H1 (cell line): ENCODE measurements around the gene ME1. TPM values are rescaled to one million over a fixed set of nuclear protein-coding genes. Genes with fewer than 3 reads are reported as not detected.

ENCODE experiments used
- CTCF ChIA-PET: fragments of 300-600 bp; sonication (Branson Sonifier 250); formaldehyde crosslinking; loops from one replicate; lab custom pipeline; 2021; ENCODE audit not compliant: partially characterized antibody; lab: Charles Lee
- POLR2A ChIA-PET: fragments of 300-600 bp; sonication (Branson Sonifier 250); formaldehyde crosslinking; loops from one replicate; lab custom pipeline; 2021; ENCODE audit warnings: inconsistent platforms; ENCODE audit not compliant: partially characterized antibody; lab: Charles Lee
- DNase-seq, 2 experiments: peaks; one replicate each; pipeline versions ENCODE4 v3.0.0 to v3.0.0-alpha.2; 2010 to 2022; ENCODE audit warnings: low spot score in 2 of 2, low read depth in 1 of 2, mixed read lengths in 1 of 2
- FAIRE-seq: peaks from 2 replicates; lab custom pipeline; 2011; peaks lifted over from hg19 to GRCh38; lab: Jason Lieb, UNC
- H2AFZ ChIP-seq: 2 replicates; pipeline ENCODE4 v1.8.1; 2012; ENCODE audit warnings: low read length, inconsistent platforms
- H2AK5ac ChIP-seq: 2 replicates; pipeline ENCODE4 v1.6.1; 2013; ENCODE audit warnings: low read depth, low read length
- H2BK120ac ChIP-seq: replicated peaks from 2 replicates; pipeline ENCODE3; 2013; ENCODE audit warnings: low read depth, low read length, inconsistent platforms
- H2BK12ac ChIP-seq: 2 replicates; pipeline ENCODE4 v1.6.1; 2013; ENCODE audit warnings: low read depth, low read length
- H2BK15ac ChIP-seq: 2 replicates; pipeline ENCODE4 v1.6.1; 2013; ENCODE audit warnings: low read length
- H2BK20ac ChIP-seq: 2 replicates; pipeline ENCODE4 v1.6.1; 2013; ENCODE audit warnings: low read length
- H2BK5ac ChIP-seq: 2 replicates; pipeline ENCODE4 v1.6.1; 2013; ENCODE audit warnings: low read depth, low read length
- H3K14ac ChIP-seq: 2 replicates; pipeline ENCODE4 v1.6.1; 2013; ENCODE audit warnings: inconsistent platforms; ENCODE audit not compliant: insufficient read length
- H3K18ac ChIP-seq: 2 replicates; pipeline ENCODE4 v1.6.1; 2013; ENCODE audit warnings: low read length; ENCODE audit errors: extremely low read depth
- H3K23ac ChIP-seq: 2 replicates; pipeline ENCODE4 v1.6.1; 2013; ENCODE audit warnings: inconsistent platforms; ENCODE audit not compliant: insufficient read length
- H3K23me2 ChIP-seq: 2 replicates; pipeline ENCODE4 v1.6.1; 2013; ENCODE audit warnings: low read depth, low read length
- H3K27ac ChIP-seq: 2 replicates; pipeline ENCODE4 v1.6.1; 2011; ENCODE audit warnings: low read depth, low read length, inconsistent platforms
- H3K27me3 ChIP-seq, 4 experiments: replicated peaks in 1 of 4; 1 replicate in 1 of 4; 2 replicates in 3 of 4; pipeline versions ENCODE4 v1.6.1 to v1.8.1; 2011 to 2013; ENCODE audit warnings: low read length in 3 of 4, mild to moderate bottlenecking in 3 of 4, inconsistent platforms in 2 of 4, mixed read lengths in 2 of 4, moderate library complexity in 1 of 4; ENCODE audit not compliant: control insufficient read depth in 3 of 4, insufficient read depth in 3 of 4; ENCODE audit errors: extremely low read depth in 1 of 4
- H3K36me3 ChIP-seq, 4 experiments: 2 replicates each; pipeline versions ENCODE4 v1.6.1 to v1.8.1; 2011 to 2013; ENCODE audit warnings: mild to moderate bottlenecking in 4 of 4, low read length in 3 of 4, moderate library complexity in 2 of 4, control low read depth in 1 of 4, inconsistent platforms in 1 of 4; ENCODE audit not compliant: insufficient read depth in 4 of 4, control insufficient read depth in 2 of 4
- H3K4ac ChIP-seq: replicated peaks from 2 replicates; pipeline ENCODE3; 2013; ENCODE audit warnings: low read length, low read depth, mixed read lengths, inconsistent platforms; ENCODE audit not compliant: insufficient read length
- H3K4me1 ChIP-seq, 4 experiments: replicated peaks in 1 of 4; 1 replicate in 1 of 4; 2 replicates in 3 of 4; pipeline versions ENCODE4 v1.6.1 to v1.8.1; 2011 to 2013; ENCODE audit warnings: low read length in 3 of 4, inconsistent platforms in 2 of 4, mixed read lengths in 1 of 4; ENCODE audit not compliant: insufficient read depth in 4 of 4, control insufficient read depth in 3 of 4
- H3K4me2 ChIP-seq, 2 experiments: 2 replicates each; pipeline versions ENCODE4 v1.6.1 to v1.8.1; 2011 to 2013; ENCODE audit warnings: low read depth in 2 of 2, low read length in 2 of 2, control low read depth in 1 of 2, inconsistent platforms in 1 of 2, mild to moderate bottlenecking in 1 of 2; ENCODE audit not compliant: insufficient read depth in 1 of 2
- H3K4me3 ChIP-seq, 4 experiments: fragments of 200-600, 300-600 bp in 1 of 4; sonication (generic), shearing (Covaris generic), sonication (Bioruptor Twin) in 1 of 4; 2 replicates each; pipeline versions ENCODE4 v1.5.1 to v1.8.1; 2011 to 2016; ENCODE audit warnings: low read length in 4 of 4, low read depth in 3 of 4, control low read depth in 2 of 4, inconsistent platforms in 2 of 4, mild to moderate bottlenecking in 2 of 4, mixed read lengths in 1 of 4, moderate library complexity in 1 of 4; ENCODE audit not compliant: insufficient read depth in 2 of 4; ENCODE audit errors: extremely low read depth in 1 of 4
- H3K56ac ChIP-seq: replicated peaks from 2 replicates; pipeline ENCODE3; 2013; ENCODE audit warnings: low read depth, mild to moderate bottlenecking, mixed read lengths, low read length, inconsistent platforms; ENCODE audit not compliant: insufficient read length
- H3K79me1 ChIP-seq: 2 replicates; pipeline ENCODE4 v1.6.1; 2013; ENCODE audit warnings: low read depth, low read length, control low read depth
- H3K79me2 ChIP-seq, 2 experiments: 2 replicates each; pipeline versions ENCODE4 v1.6.1 to v1.8.1; 2012 to 2013; ENCODE audit warnings: low read length in 2 of 2, mild to moderate bottlenecking in 2 of 2, inconsistent platforms in 1 of 2; ENCODE audit not compliant: insufficient read depth in 2 of 2, control insufficient read depth in 1 of 2
- H3K9ac ChIP-seq, 4 experiments: replicated peaks in 1 of 4; 1 replicate in 1 of 4; 2 replicates in 3 of 4; pipeline versions ENCODE4 v1.6.1 to v1.8.1; 2011 to 2013; ENCODE audit warnings: low read depth in 3 of 4, low read length in 3 of 4, control low read depth in 2 of 4, mild to moderate bottlenecking in 2 of 4, moderate library complexity in 2 of 4, inconsistent platforms in 1 of 4; ENCODE audit errors: extremely low read depth in 1 of 4
- H3K9me3 ChIP-seq, 2 experiments: 2 replicates each; pipeline versions ENCODE4 v1.6.1 to v1.8.1; 2012 to 2013; ENCODE audit warnings: mild to moderate bottlenecking in 2 of 2, moderate library complexity in 2 of 2, control low read depth in 1 of 2, inconsistent platforms in 1 of 2, low read depth in 1 of 2, low read length in 1 of 2, mixed read lengths in 1 of 2; ENCODE audit not compliant: insufficient read depth in 2 of 2
- H4K20me1 ChIP-seq, 2 experiments: replicated peaks in 1 of 2; 2 replicates each; pipeline versions ENCODE3 to v1.8.1; 2011 to 2013; ENCODE audit warnings: inconsistent platforms in 2 of 2, low read length in 2 of 2, mild to moderate bottlenecking in 1 of 2; ENCODE audit not compliant: insufficient read depth in 2 of 2, control insufficient read depth in 1 of 2
- H4K5ac ChIP-seq: 2 replicates; pipeline ENCODE4 v1.6.1; 2013; ENCODE audit warnings: low read length, low read depth, mixed read lengths, inconsistent platforms; ENCODE audit not compliant: insufficient read length
- H4K8ac ChIP-seq: 2 replicates; pipeline ENCODE4 v1.8.0; 2013; ENCODE audit warnings: mild to moderate bottlenecking, moderate library complexity, low read length, inconsistent platforms; ENCODE audit not compliant: insufficient read depth; ENCODE audit errors: extremely low read depth
- H4K91ac ChIP-seq: replicated peaks from 2 replicates; pipeline ENCODE3; 2013; ENCODE audit warnings: low read length, mixed read lengths, inconsistent platforms; ENCODE audit not compliant: insufficient read length
- GTF2F1 ChIP-seq: IDR thresholded peaks from 2 replicates; pipeline ENCODE4 v1.6.1; 2012; ENCODE audit warnings: low read depth, low read length, improper control_type of control experiment, borderline replicate concordance
- POLR2A ChIP-seq, 2 experiments: IDR thresholded peaks; 1 replicate in 1 of 2; 2 replicates in 1 of 2; pipeline ENCODE4 v1.6.1; 2011; ENCODE audit warnings: low read depth in 2 of 2, low read length in 2 of 2, mild to moderate bottlenecking in 2 of 2; ENCODE audit errors: control extremely low read depth in 1 of 2
- SAP30 ChIP-seq: fragments of 300-600 bp; sonication (generic); IDR thresholded peaks from 2 replicates; pipeline ENCODE4 v1.7.1; 2012; ENCODE audit warnings: low read length, moderate library complexity, mild to moderate bottlenecking, inconsistent platforms; ENCODE audit not compliant: insufficient read depth, insufficient replicate concordance
- SP2 ChIP-seq: IDR thresholded peaks from 2 replicates; pipeline ENCODE4 v1.6.1; 2012; ENCODE audit warnings: mild to moderate bottlenecking, low read length, inconsistent platforms
- WGBS, 2 experiments: shearing (Covaris generic) in 1 of 2; methylation state at CpG; one replicate each; pipeline versions ENCODE4 v1.1.6 to v1.1.7; 2013 to 2015; ENCODE audit warnings: low lambda C conversion rate in 2 of 2, mixed read lengths in 2 of 2, inconsistent platforms in 1 of 2, low coverage in 1 of 2, missing lambda C conversion rate in 1 of 2; ENCODE audit not compliant: insufficient replicate concordance in 2 of 2, insufficient coverage in 1 of 2, insufficient read length in 1 of 2; ENCODE audit errors: extremely low coverage in 1 of 2, missing lambda C conversion rate in 1 of 2; 5-methylcytosine and 5-hydroxymethylcytosine counted together
- polyA plus RNA-seq, 7 experiments: library from polyadenylated mRNA; depleted of rRNA in 3 of 7; stranded (reverse) in 5 of 7; unstranded in 2 of 7; fragments of >200 nt in 5 of 7; fragments of 200-250 nt in 2 of 7; gene quantifications; 1 replicate in 5 of 7; 2 replicates in 1 of 7; 4 replicates in 1 of 7; pipeline versions ENCODE4 v1.2.1 to v1.2.3, GENCODE V29; 2011 to 2013; ENCODE audit warnings: missing spikeins in 2 of 7, mixed read lengths in 2 of 7
- total RNA-seq: library from RNA; stranded (reverse); fragmentation: NEBNext Ultra II Directional; extraction: Animal tissue kit (Norgen Biotek cat#: 25700); gene quantifications from 2 replicates; pipeline ENCODE4 v1.2.1, GENCODE V29; 2021

ME1 gene
- total and polyA plus RNA-seq, 2 of the 8 experiments (the other 6 are each of a cell fraction or from before 2014, with no cell fraction given), result 1.3 to 3.9 TPM

- H3K79me2 ChIP-seq, result no peaks in the 10 kb centered on the region
- H3K56ac ChIP-seq, result no peak overlapping the region
- H3K27me3 ChIP-seq, result no peaks in the 10 kb centered on the region
- H4K20me1 ChIP-seq, result no peaks in the 10 kb centered on the region
- no peak overlapping the region for H3K23ac ChIP-seq
- no peaks in the 10 kb centered on the region for H3K23me2 ChIP-seq
- no peak overlapping the region for H3K4ac ChIP-seq
- H3K4me1 ChIP-seq, result no peaks in the 10 kb centered on the region
- no peaks in the 10 kb centered on the region for H3K79me1 ChIP-seq
- no peak overlapping the region for H3K18ac ChIP-seq
- H3K14ac ChIP-seq, result no peak overlapping the region
- DNase-seq (no peak), FAIRE-seq (no peak)
- no peak overlapping the region for H2BK20ac ChIP-seq
- H2BK12ac ChIP-seq, result no peak overlapping the region
- no peak overlapping the region for H2AFZ ChIP-seq
- CTCF ChIA-PET, result interaction anchor here (1.7 kb wide), 1 partner anchor 309 kb away, joined by 3 read pairs; no protein-coding TSS in a partner anchor
- TF ChIP-seq POLR2A (IDR thresholded peaks at IDR 0.05; ENCODE audit: control extremely low read depth in 1 of 2, low read depth in 2 of 2, low read length in 2 of 2) (no peak), SAP30 (no peak), SP2 (no peak), GTF2F1 (no peak)
- no peak overlapping the region for H3K27ac ChIP-seq
- no peak overlapping the region for H2AK5ac ChIP-seq
- no peak overlapping the region for H4K8ac ChIP-seq
- POLR2A ChIA-PET, result no interaction called here
- no peaks in the 10 kb centered on the region for H3K36me3 ChIP-seq
- H3K4me3 ChIP-seq, result no peak overlapping the region
- H4K5ac ChIP-seq, result no peak overlapping the region
- no peaks in the 10 kb centered on the region for H3K9me3 ChIP-seq
- H2BK120ac ChIP-seq, result no peak overlapping the region
- no peak overlapping the region for H4K91ac ChIP-seq
- no peak overlapping the region for H3K9ac ChIP-seq
- H2BK15ac ChIP-seq, result no peak overlapping the region
- H2BK5ac ChIP-seq, result no peak overlapping the region
- no peak overlapping the region for H3K4me2 ChIP-seq
- WGBS, 2 experiments, result 92% methylated on average over 4 of the region's 4 CpGs; no CpG with 5 or more reads in 1 of the 2 experiments
Observed at GRCh38 chr6:83202031-83202430, 228.8 kb downstream of the ME1 start.
